NCI-H146 treated with DMSO at 0.1 percent for 48 hours (cell line): ENCODE results near the gene CORO2A.

Experiments used
- DNase-seq: peaks from one replicate; lab custom pipeline; 2025; ENCODE audit not compliant: unreplicated experiment; lab: John Stamatoyannopoulos, UW

The CORO2A gene

GRCh38 chr9:98220911-98221310 is 28.5 kb upstream of the CORO2A start:
- no peak for DNase-seq

GRCh38 chr9:98219794-98220370 is 27.4 kb upstream of the CORO2A start:
- no peak for DNase-seq

- no peak for DNase-seq
These were observed 26.9 kb upstream of the CORO2A start for GRCh38 chr9:98219364-98219716.

GRCh38 chr9:98218562-98219363 is 26.3 kb upstream of the CORO2A start:
- no peak for DNase-seq

- DNase-seq = no peak
These were observed 24.8 kb upstream of the CORO2A start for GRCh38 chr9:98217255-98217654.

GRCh38 chr9:98216391-98216790 is 24.0 kb upstream of the CORO2A start:
- no peak for DNase-seq

GRCh38 chr9:98215821-98216220 is 23.4 kb upstream of the CORO2A start:
- no peak for DNase-seq

- no peak for DNase-seq
These were observed 22.8 kb upstream of the CORO2A start for GRCh38 chr9:98215271-98215670.

- DNase-seq = no peak
These were observed 22.4 kb upstream of the CORO2A start for GRCh38 chr9:98214811-98215210.

GRCh38 chr9:98211260-98211659 is 18.8 kb upstream of the CORO2A start:
- no peak for DNase-seq

- DNase-seq = no peak
These were observed 18.0 kb upstream of the CORO2A start for GRCh38 chr9:98210435-98210834.

- no peak for DNase-seq
These were observed 17.1 kb upstream of the CORO2A start for GRCh38 chr9:98209530-98209929.

GRCh38 chr9:98208635-98209034 is 16.2 kb upstream of the CORO2A start:
- no peak for DNase-seq

GRCh38 chr9:98207606-98208005 is 15.2 kb upstream of the CORO2A start:
- no peak for DNase-seq

GRCh38 chr9:98206754-98207153 is 14.3 kb upstream of the CORO2A start:
- no peak for DNase-seq

- no peak for DNase-seq
These were observed 12.3 kb upstream of the CORO2A start for GRCh38 chr9:98204692-98205091.

- DNase-seq = no peak
These were observed 10.7 kb upstream of the CORO2A start for GRCh38 chr9:98203153-98203552.

- DNase-seq = no peak
These were observed 9.8 kb upstream of the CORO2A start for GRCh38 chr9:98202252-98202651.

- no peak for DNase-seq
These were observed 9.3 kb upstream of the CORO2A start for GRCh38 chr9:98201749-98202148.

- DNase-seq = no peak
These were observed 8.7 kb upstream of the CORO2A start for GRCh38 chr9:98201102-98201501.

- no peak for DNase-seq
These were observed 7.1 kb upstream of the CORO2A start for GRCh38 chr9:98199388-98200033.

- DNase-seq = no peak
These were observed 3.2 kb upstream of the CORO2A start for GRCh38 chr9:98195671-98196070.
